Spinal cord (tissue), 10 donors: ENCODE data around the gene SPEM3. TPM values are rescaled to one million over a fixed set of nuclear protein-coding genes. Genes with fewer than 3 reads are reported as not detected.

Experiments
- DNase-seq, 6 donors: peaks; one replicate each; pipeline versions ENCODE4 v3.0.0 to v3.0.0-alpha.2; 2013 to 2015; ENCODE audit warnings: low spot score in 6 of 6, low read depth in 4 of 6
- H3K27ac ChIP-seq: one replicate; pipeline ENCODE4 v1.5.1; 2013; ENCODE audit warnings: low read depth, low read length, control low read depth
- H3K27me3 ChIP-seq: one replicate; pipeline ENCODE4 v1.6.1; 2013; ENCODE audit warnings: low read length; ENCODE audit not compliant: control insufficient read depth, insufficient read depth
- H3K36me3 ChIP-seq: one replicate; pipeline ENCODE4 v1.6.1; 2013; ENCODE audit warnings: low read length; ENCODE audit not compliant: control insufficient read depth, insufficient read depth
- H3K4me1 ChIP-seq: one replicate; pipeline ENCODE4 v1.6.1; 2013; ENCODE audit warnings: low read length; ENCODE audit not compliant: control insufficient read depth, insufficient read depth
- H3K4me3 ChIP-seq: one replicate; pipeline ENCODE4 v1.5.1; 2013; ENCODE audit warnings: low read depth, low read length, control low read depth
- H3K9me3 ChIP-seq: one replicate; pipeline ENCODE4 v1.6.1; 2013; ENCODE audit warnings: low read length; ENCODE audit not compliant: control insufficient read depth, insufficient read depth
- WGBS: methylation state at CpG from one replicate; pipeline ENCODE4 v1.1.5; 2013; ENCODE audit warnings: missing lambda C conversion rate; ENCODE audit not compliant: insufficient coverage; 5-methylcytosine and 5-hydroxymethylcytosine counted together
- polyA plus RNA-seq, 2 donors: library from polyadenylated mRNA; unstranded; fragments of 120-200 nt; gene quantifications; one replicate each; pipeline ENCODE4 v1.2.1, GENCODE V29; 2013; ENCODE audit not compliant: insufficient read length in 2 of 2
- total RNA-seq, 2 donors: library from RNA; depleted of rRNA in 1 of 2; stranded (reverse); fragments of 120-200 nt in 1 of 2; fragments of >200 nt in 1 of 2; gene quantifications; one replicate each; pipeline versions ENCODE4 v1.2.3 to v1.2.4, GENCODE V29; 2013 to 2014
- donor health status: healthy.

SPEM3 gene
- total and polyA plus RNA-seq, 4 donors = 0.05 TPM; not detected in 3

DNA sequence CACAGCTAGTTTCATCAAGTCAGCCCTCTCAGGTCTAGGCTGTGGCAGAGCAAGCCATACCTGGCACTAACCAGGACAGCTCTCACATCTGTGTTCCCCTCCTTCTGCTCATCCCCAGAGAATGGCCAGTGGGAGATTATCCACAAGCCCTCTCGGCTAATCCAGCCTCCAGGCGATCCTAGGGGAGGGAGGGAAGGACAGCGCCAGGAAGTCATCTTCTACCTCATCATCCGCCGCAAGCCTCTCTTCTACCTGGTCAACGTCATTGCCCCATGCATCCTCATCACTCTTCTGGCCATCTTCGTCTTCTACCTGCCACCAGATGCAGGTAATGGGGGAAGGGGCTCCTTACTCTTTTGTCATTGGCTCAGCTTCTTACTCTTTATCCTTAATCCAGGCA lies 19.8 kb downstream of the SPEM3 start:
- no peaks in the 10 kb centered on the region for H3K9me3 ChIP-seq
- H3K27me3 ChIP-seq = peaks cover 30% of the 10 kb centered on the region
- H3K36me3 ChIP-seq = no peaks in the 10 kb centered on the region
- peaks cover 21% of the 10 kb centered on the region for H3K4me1 ChIP-seq
- H3K27ac ChIP-seq = no peak overlapping the region
- WGBS = no CpG with 5 or more reads among the region's 7 CpGs
- no peak overlapping the region for H3K4me3 ChIP-seq
- no peak for DNase-seq

DNA sequence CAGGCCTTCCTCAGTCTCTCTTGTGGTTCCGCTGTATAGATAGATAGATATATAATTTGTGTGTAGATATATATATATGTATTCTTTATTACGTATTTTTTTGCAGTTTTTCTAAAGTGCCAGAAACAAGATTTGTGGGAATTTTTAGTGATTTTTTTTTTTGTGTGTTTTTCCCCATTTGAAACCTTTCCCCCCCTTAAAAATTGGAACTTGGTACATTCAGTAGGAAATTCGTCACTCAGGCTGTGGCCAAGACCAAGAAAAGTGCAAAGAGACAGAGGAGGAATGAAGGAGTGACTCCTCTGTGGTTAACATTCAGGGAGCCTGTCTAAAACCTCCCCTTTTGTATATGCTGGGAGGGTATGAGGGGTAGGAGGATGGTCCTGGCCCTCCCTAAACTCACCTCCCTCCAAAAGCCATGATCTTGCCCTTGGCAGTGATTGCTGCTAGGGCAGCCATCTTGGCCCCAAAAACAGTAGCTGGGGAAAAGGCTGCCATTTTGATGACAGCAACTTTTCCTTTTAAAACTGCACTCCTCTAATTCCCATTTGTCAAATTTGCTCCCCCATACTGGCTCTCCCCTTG lies 31.4 kb downstream of the SPEM3 start:
- DNase-seq = no peak
- H3K4me3 ChIP-seq = no peak overlapping the region
- no peaks in the 10 kb centered on the region for H3K27me3 ChIP-seq
- H3K36me3 ChIP-seq = peaks cover 40% of the 10 kb centered on the region
- WGBS = no CpG with 5 or more reads among the region's 3 CpGs
- peaks cover 14% of the 10 kb centered on the region for H3K4me1 ChIP-seq
- no peak overlapping the region for H3K27ac ChIP-seq
- no peaks in the 10 kb centered on the region for H3K9me3 ChIP-seq

DNA sequence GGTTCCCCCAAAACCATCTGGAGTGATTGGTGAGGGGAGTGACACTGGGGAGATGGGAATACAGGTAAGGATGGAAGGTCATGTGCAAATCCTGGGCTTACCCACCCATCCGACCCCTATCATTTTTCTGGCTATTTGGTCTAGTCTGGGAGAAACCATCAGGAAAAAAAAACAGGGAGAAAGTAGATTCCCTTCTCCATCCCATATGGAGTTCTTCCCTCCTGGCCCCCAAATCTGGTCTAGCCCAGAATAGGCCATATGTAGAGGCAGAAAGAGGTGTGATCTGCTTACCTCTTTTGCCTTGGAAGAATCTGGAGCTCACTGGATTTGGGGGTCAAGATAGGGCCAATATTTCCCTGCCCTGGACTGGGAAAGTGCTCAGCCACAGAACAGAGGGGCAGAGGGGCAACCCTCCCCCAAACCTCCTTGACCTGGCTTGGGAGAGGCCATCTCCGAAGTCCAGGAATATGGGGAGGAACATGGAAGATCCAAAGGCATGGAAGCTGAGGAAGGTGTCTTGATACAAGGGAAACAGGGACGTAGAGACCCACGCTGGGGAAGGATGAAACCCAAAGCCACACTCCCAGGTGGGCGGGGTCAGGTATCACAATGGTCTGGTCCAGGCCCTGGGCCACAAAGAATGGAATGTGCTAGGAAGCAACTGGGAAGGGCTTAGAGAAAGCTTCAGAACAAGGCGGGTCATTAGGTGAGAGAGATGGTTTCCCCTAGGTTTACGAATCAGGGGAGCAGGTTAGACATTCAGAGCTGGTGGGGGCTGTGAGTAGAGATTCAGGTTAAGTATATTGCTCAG lies 32.4 kb downstream of the SPEM3 start:
- no peaks in the 10 kb centered on the region for H3K27me3 ChIP-seq
- peaks cover 49% of the 10 kb centered on the region for H3K36me3 ChIP-seq
- H3K27ac ChIP-seq = no peak overlapping the region
- peaks cover 9% of the 10 kb centered on the region for H3K4me1 ChIP-seq
- no peak for DNase-seq
- no peaks in the 10 kb centered on the region for H3K9me3 ChIP-seq
- no peak overlapping the region for H3K4me3 ChIP-seq
- 83% methylated on average over 5 of the region's 7 CpGs for WGBS

DNA sequence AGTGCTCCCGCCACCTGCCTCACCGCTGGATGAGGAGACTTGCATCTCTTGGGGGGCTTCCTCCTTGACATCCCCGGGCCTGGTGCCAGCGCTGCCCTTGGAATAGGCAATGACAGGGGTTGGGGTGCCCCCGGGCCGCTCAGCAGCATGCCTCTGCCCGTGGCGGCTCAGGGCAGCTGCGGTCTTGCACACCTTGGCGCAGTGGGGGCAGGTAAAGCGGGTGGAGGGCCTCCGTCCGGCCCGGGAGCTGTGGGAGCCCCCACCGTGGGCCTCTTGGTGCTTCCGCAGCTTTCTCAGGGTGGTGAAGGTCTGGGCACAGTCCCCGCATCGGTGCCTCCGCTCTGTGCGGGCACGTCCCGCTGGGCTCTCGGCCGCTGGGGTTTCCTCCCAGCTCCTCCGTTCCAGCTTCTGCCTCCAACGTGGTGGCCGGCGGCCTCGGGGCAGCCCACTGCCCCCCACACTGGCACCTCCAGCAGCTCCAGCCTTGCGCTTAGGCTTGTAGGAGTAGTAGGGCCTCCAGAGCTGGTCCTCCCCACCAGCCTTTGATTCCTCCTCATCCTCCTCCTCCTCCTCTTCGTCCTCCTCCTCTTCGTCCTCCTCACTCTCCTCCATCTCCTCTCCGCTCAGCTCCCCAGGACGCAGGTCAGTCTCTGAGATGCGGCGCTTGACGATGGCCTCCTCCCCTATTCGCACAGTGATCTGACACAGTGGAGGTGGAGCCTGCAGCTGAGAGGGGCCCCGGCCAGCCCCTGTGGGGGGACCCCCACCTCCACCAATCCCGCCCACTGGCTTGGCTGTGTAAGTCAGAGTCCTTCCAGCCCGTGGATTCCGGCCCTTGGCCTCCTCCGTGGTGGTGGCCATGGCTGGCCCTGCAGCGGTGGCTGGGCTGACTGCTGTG lies 34.1 kb downstream of the SPEM3 start:
- no peak overlapping the region for H3K4me3 ChIP-seq
- 88% methylated on average over 36 of the region's 44 CpGs for WGBS
- H3K4me1 ChIP-seq = peaks cover 12% of the 10 kb centered on the region
- H3K9me3 ChIP-seq = no peaks in the 10 kb centered on the region
- H3K27ac ChIP-seq = no peak overlapping the region
- peaks cover 63% of the 10 kb centered on the region for H3K36me3 ChIP-seq
- DNase-seq = no peak
- no peaks in the 10 kb centered on the region for H3K27me3 ChIP-seq

DNA sequence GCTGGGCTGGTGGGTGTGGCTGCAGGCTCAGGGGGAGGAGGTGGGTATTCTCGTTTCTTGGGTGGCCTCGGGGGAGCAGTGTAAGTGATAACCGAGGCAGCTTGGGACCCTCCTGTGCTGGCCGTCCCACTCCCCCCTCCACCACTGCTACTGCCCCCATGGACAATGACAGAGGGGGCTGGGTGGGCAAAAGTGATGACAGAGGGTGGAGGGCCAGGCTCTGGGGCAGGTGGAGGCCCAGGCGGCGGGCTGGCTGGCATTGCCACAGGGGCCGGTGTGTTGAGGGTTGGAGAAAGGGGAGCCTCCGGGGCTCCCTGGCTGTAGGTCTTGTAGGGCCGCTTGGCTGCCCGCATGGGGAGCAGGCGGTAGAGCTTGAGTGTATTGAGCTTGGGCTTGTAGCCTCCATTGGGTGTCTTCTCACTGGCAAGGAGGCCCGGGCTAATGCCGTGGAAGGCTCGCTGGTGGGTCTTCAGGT lies 34.8 kb downstream of the SPEM3 start:
- no peak for DNase-seq
- no peak overlapping the region for H3K4me3 ChIP-seq
- H3K36me3 ChIP-seq = peaks cover 65% of the 10 kb centered on the region
- H3K4me1 ChIP-seq = peaks cover 17% of the 10 kb centered on the region
- H3K27me3 ChIP-seq = no peaks in the 10 kb centered on the region
- no peaks in the 10 kb centered on the region for H3K9me3 ChIP-seq
- no peak overlapping the region for H3K27ac ChIP-seq
- WGBS = 96% methylated on average over 10 of the region's 14 CpGs

DNA sequence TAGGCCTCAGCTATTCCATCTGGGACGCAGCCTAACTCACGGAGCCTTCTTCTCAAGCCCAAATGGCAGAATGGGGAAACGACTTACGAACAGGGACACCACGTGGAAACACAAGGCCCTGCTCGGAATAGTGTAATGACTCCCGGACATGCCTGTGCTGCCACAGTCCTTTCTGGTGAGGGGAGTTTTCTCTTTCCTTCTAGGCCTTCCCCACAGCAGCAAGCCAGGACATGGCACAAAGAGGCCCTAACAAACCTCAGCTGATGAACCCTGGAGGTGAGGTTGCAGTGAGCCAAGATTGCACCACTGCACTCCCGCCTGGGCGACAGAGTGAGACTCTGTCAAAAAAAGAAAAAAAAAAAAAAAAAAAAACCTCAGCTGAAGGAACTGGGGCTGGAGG lies 35.4 kb downstream of the SPEM3 start:
- no peaks in the 10 kb centered on the region for H3K27me3 ChIP-seq
- peaks cover 68% of the 10 kb centered on the region for H3K36me3 ChIP-seq
- H3K4me1 ChIP-seq = peaks cover 17% of the 10 kb centered on the region
- no peak overlapping the region for H3K27ac ChIP-seq
- DNase-seq = no peak
- H3K9me3 ChIP-seq = no peaks in the 10 kb centered on the region
- H3K4me3 ChIP-seq = no peak overlapping the region
- 92% methylated on average over 7 of the region's 9 CpGs for WGBS

DNA sequence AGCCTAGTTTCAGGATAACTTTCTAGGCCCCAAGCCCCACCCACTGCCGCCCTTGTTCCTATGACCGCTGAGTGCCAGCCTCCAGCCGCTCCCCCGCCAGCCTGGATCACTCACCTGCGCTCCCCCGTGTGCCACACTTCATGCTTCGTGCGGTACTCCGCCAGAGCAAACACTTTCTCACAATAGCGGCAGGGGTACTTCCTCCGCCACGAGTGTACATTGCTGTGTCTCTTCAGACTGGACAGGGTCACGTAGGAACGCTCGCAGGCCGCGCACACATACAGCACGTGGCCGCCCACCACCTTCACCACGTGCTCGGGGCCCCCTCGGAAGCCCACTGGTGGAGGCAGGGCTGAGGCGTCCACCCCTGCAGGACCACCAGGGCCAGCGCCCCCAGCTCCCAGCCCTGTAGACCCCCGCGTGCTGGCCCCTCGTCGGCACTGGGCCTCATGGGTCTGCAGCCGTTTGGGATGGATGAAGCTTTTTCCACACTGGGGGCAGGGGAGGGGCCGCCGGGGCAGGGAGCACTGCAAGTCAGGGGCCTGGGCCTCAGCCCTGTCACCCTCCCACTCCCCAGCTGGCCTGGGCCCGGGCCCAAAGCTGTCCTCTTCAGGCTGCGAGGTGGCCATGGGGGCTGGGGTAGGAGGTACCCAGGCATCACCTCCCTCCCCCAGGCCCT lies 37.1 kb downstream of the SPEM3 start:
- Histone ChIP-seq H3K4me3 (no peak overlapping the region), H3K4me1 (peaks cover 17% of the 10 kb centered on the region), H3K27me3 (no peaks in the 10 kb centered on the region), H3K27ac (no peak overlapping the region), H3K9me3 (no peaks in the 10 kb centered on the region), H3K36me3 (peaks cover 68% of the 10 kb centered on the region)
- WGBS = 92% methylated on average over 28 of the region's 33 CpGs
- DNase-seq = no peak

DNA sequence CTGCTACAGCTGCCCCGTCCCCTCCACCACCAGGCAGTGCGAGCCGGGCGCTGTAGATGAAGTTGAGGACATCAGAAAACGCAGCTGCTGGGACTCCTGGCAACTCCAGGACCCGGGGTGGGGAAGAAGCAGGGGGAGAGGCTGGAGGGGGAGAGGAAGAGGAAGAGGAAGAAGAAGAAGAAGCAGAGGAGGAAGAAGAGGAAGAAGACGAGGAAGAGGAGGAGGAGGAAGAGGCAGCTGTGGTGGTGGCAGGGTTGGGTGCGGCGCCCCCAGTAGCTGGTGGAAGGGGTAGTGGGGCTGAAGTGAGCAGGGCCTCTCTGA lies 37.6 kb downstream of the SPEM3 start:
- Histone ChIP-seq H3K27me3 (no peaks in the 10 kb centered on the region), H3K4me3 (no peak overlapping the region), H3K9me3 (no peaks in the 10 kb centered on the region), H3K27ac (no peak overlapping the region), H3K4me1 (peaks cover 17% of the 10 kb centered on the region), H3K36me3 (peaks cover 65% of the 10 kb centered on the region)
- DNase-seq = no peak
- WGBS = 95% methylated on average over 6 of the region's 9 CpGs

DNA sequence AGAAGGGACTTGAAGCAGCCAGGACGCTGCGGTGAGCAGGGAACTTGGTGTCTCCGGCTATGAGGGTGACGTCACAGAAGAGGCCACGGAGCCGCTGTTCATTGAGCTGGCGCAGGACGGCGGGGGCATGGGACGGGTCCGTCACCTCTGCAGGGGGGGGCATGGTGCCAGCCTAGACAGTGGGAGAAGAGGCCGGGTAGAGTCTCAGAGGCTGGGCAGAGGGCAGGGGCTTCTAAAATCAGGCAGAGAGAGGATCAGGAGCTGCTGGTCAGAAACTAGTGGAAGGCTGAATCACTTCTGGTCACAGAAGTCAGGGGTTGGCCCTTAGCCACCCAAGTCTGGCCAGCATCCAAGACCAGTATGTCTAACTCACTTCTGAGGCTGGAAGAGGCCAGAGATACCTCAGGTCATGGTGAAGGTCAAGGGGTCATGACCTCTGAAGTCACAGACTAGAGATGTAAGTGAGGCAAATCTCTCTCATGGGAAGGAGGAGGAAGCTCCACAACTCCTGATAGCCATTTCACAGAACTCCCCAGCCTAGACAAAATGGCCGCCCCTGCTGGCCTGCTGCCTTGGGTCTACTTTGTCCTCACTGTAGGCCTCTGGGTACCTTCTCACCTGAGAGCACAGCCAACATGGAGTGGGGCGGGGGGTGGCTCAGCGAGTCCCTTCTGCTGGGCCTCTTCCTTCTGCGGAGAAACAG lies 38.1 kb downstream of the SPEM3 start:
- peak in 1 of 6 donors; percentile 44 for DNase-seq
- Histone ChIP-seq H3K27me3 (no peaks in the 10 kb centered on the region), H3K4me3 (no peak overlapping the region), H3K27ac (no peak overlapping the region), H3K9me3 (no peaks in the 10 kb centered on the region), H3K4me1 (peaks cover 17% of the 10 kb centered on the region), H3K36me3 (peaks cover 60% of the 10 kb centered on the region)
- WGBS = 80% methylated on average over 14 of the region's 16 CpGs
